GM18519 (cell line): ENCODE data around the gene CILP.
A peak's percentile ranks its signal among the peaks of the same experiment; 100 is the strongest.
"Not testable (repeated sequence)": the region's sequence is repeated elsewhere in the genome, so short reads cannot be mapped to it uniquely, and the experiment has no call there.

ENCODE experiments used
- ATAC-seq: cut with Tn5 transposase; IDR thresholded peaks from one replicate; pipeline ENCODE4 v1.9.1; 2021; ENCODE audit warnings: mild to moderate bottlenecking, moderate library complexity; ENCODE audit not compliant: unreplicated experiment, low FRiP score

Gene CILP

DNA sequence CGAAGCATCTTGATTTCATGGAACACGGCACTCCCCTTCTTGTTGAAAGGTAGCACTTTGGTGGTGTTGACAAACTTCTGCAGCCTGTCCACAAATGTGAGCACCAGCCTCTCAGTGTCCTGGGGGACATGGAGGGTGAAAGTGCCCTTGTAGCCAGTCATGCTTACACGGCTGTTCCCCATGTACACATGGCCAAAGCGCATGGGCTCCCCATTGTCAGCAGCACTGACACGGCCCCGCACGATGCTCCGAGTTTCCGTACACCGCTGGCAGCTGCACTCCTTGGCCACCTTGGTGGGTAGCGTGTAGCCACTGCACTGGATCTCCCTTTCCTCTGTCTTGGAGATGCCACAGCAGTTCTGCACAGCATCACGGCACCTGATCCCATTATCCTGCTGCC, 12.7 kb downstream of the CILP start:
- no peak for ATAC-seq

DNA sequence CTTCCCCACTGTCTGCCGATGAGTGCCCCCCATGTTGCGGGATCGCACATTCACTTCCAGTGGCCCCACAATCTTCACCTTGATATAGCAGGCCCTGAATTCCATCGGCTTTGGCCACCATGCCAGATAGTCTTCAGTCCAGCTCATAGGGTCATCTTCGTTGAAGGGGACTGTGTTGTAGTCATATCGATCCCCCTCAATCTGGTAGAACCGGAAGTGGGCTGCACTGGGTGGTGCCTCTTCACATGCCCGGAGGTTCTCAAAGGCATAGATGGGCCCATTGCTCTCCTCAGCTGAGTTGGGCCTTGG, 14.0 kb downstream of the CILP start:
- ATAC-seq: no peak

DNA sequence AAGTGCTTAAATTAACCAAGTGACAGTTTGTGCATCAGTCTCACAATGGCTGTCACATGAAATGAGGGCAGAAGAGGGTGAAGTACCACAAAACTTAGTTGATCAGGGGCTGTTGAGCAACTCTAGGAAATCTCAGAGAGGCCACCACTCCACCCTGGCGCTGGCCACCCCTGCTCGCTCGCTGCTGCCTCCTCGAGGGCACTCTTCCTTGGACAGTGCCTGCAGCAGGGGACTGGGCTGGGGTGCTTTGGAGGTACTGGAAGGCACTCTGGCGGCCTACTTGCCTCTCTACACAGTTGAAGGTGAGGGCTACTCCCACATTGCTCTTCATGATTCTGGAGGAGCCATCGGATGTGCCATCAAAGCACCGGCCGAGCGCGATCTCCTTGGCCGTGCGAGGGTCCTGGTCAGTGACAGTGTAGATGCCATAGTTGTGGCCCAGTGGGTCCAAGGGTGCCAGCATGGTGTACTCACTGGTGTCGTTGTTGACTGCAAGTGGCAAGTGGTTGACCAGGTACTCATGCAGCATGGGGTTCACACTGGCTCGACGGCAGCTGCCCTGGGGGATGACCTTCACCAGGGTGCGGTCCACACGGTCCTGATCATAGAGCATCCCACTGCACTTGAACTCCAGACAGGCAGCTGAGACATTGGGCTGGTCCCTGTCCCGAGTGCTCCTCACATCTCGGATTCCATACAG, 14.5 kb downstream of the CILP start:
- ATAC-seq: no peak

- no peak for ATAC-seq
These were observed 15.7 kb downstream of the CILP start for GRCh38 chr15:65195548-65195923.

- no peak for ATAC-seq
These were observed 16.3 kb downstream of the CILP start for GRCh38 chr15:65194826-65195547.

GRCh38 chr15:65192016-65192415, 19.3 kb downstream of the CILP start:
- ATAC-seq: no peak

- no peak for ATAC-seq
These were observed 22.1 kb downstream of the CILP start for GRCh38 chr15:65189102-65189740.

GRCh38 chr15:65188472-65188871, 22.8 kb downstream of the CILP start:
- ATAC-seq: not testable (repeated sequence)

GRCh38 chr15:65184868-65185717, 26.2 kb downstream of the CILP start, which contains the start of gene CLPX:
Gene CLPX, minus strand, starts transcription at chr15:65185342. Its CDS starts 189 bp downstream, at chr15:65185153.
- peak; percentile 61 for ATAC-seq

DNA sequence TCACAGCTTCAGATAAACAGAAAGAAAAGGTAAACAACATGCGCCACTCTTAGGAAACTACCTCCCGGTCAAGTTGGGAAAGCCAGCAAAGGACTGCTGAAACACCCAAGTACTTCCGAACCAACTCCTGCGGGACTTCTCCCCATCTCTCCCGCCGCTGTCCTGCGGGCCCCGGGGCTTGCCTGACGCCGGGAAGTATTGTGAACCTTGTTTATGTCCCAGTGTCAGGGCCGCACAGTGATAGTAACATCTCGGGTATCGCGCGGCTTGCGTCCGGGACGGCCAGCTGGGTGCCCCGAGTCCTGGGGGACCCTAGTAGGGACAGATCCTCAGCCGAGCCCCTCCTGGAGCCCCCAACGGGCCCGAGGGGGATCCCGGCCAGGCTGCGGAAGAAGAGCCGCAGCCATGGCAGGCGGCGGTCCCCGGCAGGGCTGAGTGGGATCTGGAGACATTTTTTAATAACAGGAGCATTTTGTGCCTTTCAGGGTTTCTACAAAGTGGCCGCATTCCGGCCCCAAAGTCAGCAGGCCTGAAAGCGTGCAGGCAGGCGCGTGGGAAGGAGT, 26.9 kb downstream of the CILP start:
- no peak for ATAC-seq

DNA sequence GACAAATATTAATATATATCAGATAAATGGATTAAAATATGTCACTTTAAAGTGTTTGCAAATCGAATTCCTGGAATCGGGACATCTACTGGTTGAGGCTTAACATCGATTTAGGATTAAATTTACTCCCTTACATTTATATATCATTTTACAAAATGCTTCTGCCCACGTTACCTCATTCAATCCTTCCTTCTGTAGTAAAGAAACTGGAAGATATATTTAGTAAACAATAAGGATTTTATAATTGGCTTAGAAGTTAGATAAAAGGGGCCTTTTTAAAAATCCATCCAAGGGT, 27.5 kb downstream of the CILP start:
- no peak for ATAC-seq

GRCh38 chr15:65182538-65182937, 28.7 kb downstream of the CILP start:
- no peak for ATAC-seq

DNA sequence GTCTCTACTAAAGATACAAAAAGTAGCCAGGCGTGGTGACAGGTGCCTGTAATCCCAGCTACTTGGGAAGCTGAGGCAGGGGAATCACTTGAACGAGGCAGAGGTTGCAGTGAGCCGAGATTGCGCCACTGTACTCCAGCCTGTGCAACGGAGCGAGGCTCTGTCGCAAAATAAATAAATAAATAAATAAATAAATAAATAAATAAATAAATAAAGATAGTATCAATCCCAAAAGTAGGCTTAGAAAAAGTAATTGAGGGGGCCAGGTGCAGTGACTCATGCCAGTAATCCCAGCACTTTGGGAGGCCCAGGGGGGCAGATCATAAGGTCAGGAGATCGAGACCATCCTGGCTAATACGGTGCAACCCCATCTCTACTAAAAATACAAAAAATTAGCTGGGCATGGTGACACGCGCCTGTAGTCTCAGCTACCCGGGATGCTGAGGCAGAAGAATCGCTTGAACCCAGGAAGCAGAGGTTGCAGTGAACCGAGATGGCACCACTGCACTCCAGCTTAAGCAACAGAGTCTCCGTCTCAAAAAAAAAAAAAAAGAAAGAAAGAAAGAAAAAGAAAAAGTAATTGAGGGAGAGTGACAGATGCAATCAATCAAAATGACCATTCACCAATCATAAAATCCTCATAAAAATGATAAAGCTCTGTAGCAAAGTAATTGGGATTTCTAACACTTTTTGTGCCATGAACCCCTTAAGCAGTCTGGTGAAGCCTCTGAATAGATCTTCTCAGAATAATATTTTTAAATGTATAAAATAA, 29.5 kb downstream of the CILP start:
- ATAC-seq: not testable (repeated sequence)

DNA sequence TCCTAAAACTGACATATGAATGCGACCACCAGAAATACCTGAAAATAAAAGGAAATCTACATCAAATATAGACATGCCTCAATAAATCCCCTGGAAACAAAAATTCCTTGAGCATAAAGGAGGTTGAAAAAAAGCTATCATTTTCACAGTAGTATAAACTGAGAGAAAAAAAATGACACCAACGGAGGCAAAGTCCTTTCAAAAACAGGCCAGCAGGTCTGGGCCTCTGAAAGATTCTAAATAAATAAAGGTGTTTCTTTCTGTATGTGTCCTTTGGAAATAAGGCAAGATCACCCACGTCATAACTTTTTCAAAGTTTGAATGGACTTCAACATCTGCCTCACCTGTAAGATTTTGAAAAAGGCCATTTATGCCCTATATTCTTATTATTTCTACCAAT, 31.1 kb downstream of the CILP start:
- no peak for ATAC-seq

- no peak for ATAC-seq
These were observed 33.4 kb downstream of the CILP start for GRCh38 chr15:65177901-65178300.

DNA sequence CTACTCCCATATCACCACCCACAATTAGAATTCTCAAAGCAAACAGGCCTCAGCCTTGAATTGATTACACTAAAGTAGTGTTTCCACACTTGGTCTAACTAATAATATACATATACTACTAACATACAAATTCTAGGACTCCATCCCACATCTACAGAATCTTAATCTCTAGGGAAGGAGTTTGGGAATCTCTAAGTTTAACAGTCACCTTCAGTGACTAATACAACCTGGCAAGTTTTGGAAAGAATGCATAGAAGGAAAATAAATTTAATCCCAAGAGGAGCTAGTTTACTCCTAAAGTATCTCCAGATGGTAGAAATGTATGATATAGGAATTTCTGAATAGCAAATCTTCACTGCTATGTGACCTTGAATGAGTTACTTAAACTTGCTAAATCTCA, 35.2 kb downstream of the CILP start:
- no peak for ATAC-seq

DNA sequence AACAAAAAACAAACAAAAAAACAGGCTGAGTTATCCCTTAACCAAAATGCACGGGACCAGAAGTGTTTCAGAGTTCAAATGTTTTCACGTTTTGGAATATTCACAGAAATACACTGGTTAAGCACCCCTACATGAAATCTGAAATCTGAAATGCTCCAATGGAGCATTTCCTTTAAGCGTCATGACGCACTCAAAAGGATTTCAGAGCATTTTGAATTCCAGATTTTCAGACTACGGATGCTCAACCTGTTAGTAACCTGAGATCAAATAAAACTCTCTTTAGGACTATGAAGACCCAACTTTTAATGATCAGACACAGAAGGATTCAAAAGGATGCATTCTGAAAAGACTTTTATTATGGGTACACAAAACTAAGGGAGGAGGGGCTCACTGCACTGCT, 35.8 kb downstream of the CILP start:
- ATAC-seq: no peak

- ATAC-seq: no peak
These were observed 36.8 kb downstream of the CILP start for GRCh38 chr15:65174509-65174908.

DNA sequence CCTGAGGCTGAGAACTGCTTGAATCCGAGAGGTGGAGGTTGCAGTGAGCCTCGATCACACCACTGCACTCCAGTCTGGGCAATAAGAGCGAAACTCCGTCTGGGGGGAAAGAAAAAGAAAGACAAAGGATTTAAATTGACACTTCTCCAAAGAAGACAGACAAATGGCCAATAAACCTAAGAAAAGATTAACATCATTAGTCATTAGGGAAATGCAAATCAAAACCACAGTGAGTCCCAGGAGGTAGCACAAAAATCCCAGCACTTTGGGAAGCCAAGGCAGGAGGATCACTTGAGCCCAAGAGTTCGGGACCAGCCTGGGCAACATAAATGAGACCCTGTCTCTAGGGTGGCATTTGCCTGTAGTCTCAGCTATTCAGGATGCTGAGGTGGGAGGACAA, 38.7 kb downstream of the CILP start:
- no peak for ATAC-seq

GRCh38 chr15:65171428-65171827, 39.8 kb downstream of the CILP start:
- ATAC-seq: no peak
